Measurements from ENCODE around the gene RTL1. TPM values are rescaled to one million over a fixed set of nuclear protein-coding genes. Genes with fewer than 3 reads are reported as not detected.

Gene RTL1
- total RNA-seq, 2 experiments from 2014 or later: not detected

GRCh38 chr14:100894416-100894815 is 9.1 kb downstream of the RTL1 start:
- Mint-ChIP-seq H3K36me3 (no peaks in the 10 kb centered on the region), H3K4me1 (ENCODE audit: low read depth) (no peaks in the 10 kb centered on the region), H3K27me3 (peaks cover 24% of the 10 kb centered on the region), H3K4me3 (no peak overlapping the region), H3K27ac (no peak overlapping the region), H3K9me3 (no peaks in the 10 kb centered on the region)
- intact Hi-C loops (cut with micrococcal nuclease): no loop called here
- no peak for DNase-seq
- ChIA-PET CTCF (no interaction called here), POLR2A (no interaction called here)

GRCh38 chr14:100893760-100894159 is 9.8 kb downstream of the RTL1 start:
- intact Hi-C loops (cut with micrococcal nuclease): no loop called here
- DNase-seq: no peak
- Mint-ChIP-seq H3K4me3 (no peak overlapping the region), H3K9me3 (no peaks in the 10 kb centered on the region), H3K4me1 (ENCODE audit: low read depth) (no peaks in the 10 kb centered on the region), H3K36me3 (no peaks in the 10 kb centered on the region), H3K27ac (no peak overlapping the region), H3K27me3 (peaks cover 18% of the 10 kb centered on the region)
- ChIA-PET CTCF (no interaction called here), POLR2A (no interaction called here)

GRCh38 chr14:100893228-100893601 is 10.3 kb downstream of the RTL1 start:
- CTCF ChIA-PET: no interaction called here
- no peak for DNase-seq
- no peak overlapping the region for H3K27ac Mint-ChIP-seq
- no peaks in the 10 kb centered on the region for H3K36me3 Mint-ChIP-seq
- no peaks in the 10 kb centered on the region for H3K4me1 Mint-ChIP-seq (ENCODE audit: low read depth)
- intact Hi-C loops (cut with micrococcal nuclease): no loop called here
- peaks cover 18% of the 10 kb centered on the region for H3K27me3 Mint-ChIP-seq
- POLR2A ChIA-PET: no interaction called here
- no peak overlapping the region for H3K4me3 Mint-ChIP-seq
- H3K9me3 Mint-ChIP-seq: no peaks in the 10 kb centered on the region

GRCh38 chr14:100892496-100893227 is 10.9 kb downstream of the RTL1 start:
- no peaks in the 10 kb centered on the region for H3K9me3 Mint-ChIP-seq
- H3K4me1 Mint-ChIP-seq (ENCODE audit: low read depth): no peaks in the 10 kb centered on the region
- no peak overlapping the region for H3K27ac Mint-ChIP-seq
- ChIA-PET CTCF (no interaction called here), POLR2A (no interaction called here)
- DNase-seq: no peak
- H3K36me3 Mint-ChIP-seq: no peaks in the 10 kb centered on the region
- peaks cover 22% of the 10 kb centered on the region for H3K27me3 Mint-ChIP-seq
- intact Hi-C loops (cut with micrococcal nuclease): no loop called here
- no peak overlapping the region for H3K4me3 Mint-ChIP-seq

GRCh38 chr14:100891501-100892445 is 11.7 kb downstream of the RTL1 start:
- DNase-seq: no peak
- Mint-ChIP-seq H3K27me3 (peaks cover 18% of the 10 kb centered on the region), H3K9me3 (no peaks in the 10 kb centered on the region), H3K4me3 (no peak overlapping the region), H3K4me1 (ENCODE audit: low read depth) (no peaks in the 10 kb centered on the region), H3K27ac (no peak overlapping the region), H3K36me3 (no peaks in the 10 kb centered on the region)
- intact Hi-C loops (cut with micrococcal nuclease): no loop called here
- ChIA-PET CTCF (interaction anchor here (1.0 kb wide), 1 partner anchor 9 kb away, joined by 3 read pairs; no protein-coding TSS in a partner anchor), POLR2A (no interaction called here)

GRCh38 chr14:100891051-100891450 is 12.5 kb downstream of the RTL1 start:
- CTCF ChIA-PET: interaction anchor here (1.0 kb wide), 1 partner anchor 10 kb away, joined by 3 read pairs; no protein-coding TSS in a partner anchor
- Mint-ChIP-seq H3K9me3 (no peaks in the 10 kb centered on the region), H3K4me1 (ENCODE audit: low read depth) (no peaks in the 10 kb centered on the region), H3K27me3 (peaks cover 14% of the 10 kb centered on the region), H3K36me3 (no peaks in the 10 kb centered on the region), H3K27ac (no peak overlapping the region), H3K4me3 (no peak overlapping the region)
- POLR2A ChIA-PET: no interaction called here
- intact Hi-C loops (cut with micrococcal nuclease): no loop called here
- no peak for DNase-seq

GRCh38 chr14:100890061-100890850 is 13.3 kb downstream of the RTL1 start:
- Mint-ChIP-seq H3K27ac (no peak overlapping the region), H3K27me3 (peaks cover 12% of the 10 kb centered on the region), H3K36me3 (no peaks in the 10 kb centered on the region), H3K9me3 (no peaks in the 10 kb centered on the region), H3K4me1 (ENCODE audit: low read depth) (no peaks in the 10 kb centered on the region), H3K4me3 (no peak overlapping the region)
- ChIA-PET POLR2A (no interaction called here), CTCF (interaction anchor here (1.0 kb wide), 1 partner anchor 11 kb away, joined by 3 read pairs; no protein-coding TSS in a partner anchor)
- DNase-seq: no peak
- intact Hi-C loops (cut with micrococcal nuclease): no loop called here

- Mint-ChIP-seq H3K4me3 (no peak overlapping the region), H3K36me3 (no peaks in the 10 kb centered on the region), H3K4me1 (ENCODE audit: low read depth) (no peaks in the 10 kb centered on the region), H3K9me3 (no peaks in the 10 kb centered on the region), H3K27ac (no peak overlapping the region), H3K27me3 (peaks cover 10% of the 10 kb centered on the region)
- POLR2A ChIA-PET: no interaction called here
- intact Hi-C loops (cut with micrococcal nuclease): no loop called here
- CTCF ChIA-PET: no interaction called here
- no peak for DNase-seq
Measured at GRCh38 chr14:100889641-100890040, 13.9 kb downstream of the RTL1 start.

- POLR2A ChIA-PET: no interaction called here
- no peak overlapping the region for H3K4me3 Mint-ChIP-seq
- no peaks in the 10 kb centered on the region for H3K9me3 Mint-ChIP-seq
- intact Hi-C loops (cut with micrococcal nuclease): no loop called here
- CTCF ChIA-PET: no interaction called here
- H3K27ac Mint-ChIP-seq: no peak overlapping the region
- peaks cover 11% of the 10 kb centered on the region for H3K27me3 Mint-ChIP-seq
- no peak for DNase-seq
- no peaks in the 10 kb centered on the region for H3K36me3 Mint-ChIP-seq
- H3K4me1 Mint-ChIP-seq (ENCODE audit: low read depth): no peaks in the 10 kb centered on the region
Measured at GRCh38 chr14:100888789-100889315, 14.7 kb downstream of the RTL1 start.

GRCh38 chr14:100887728-100888335 is 15.7 kb downstream of the RTL1 start:
- Mint-ChIP-seq H3K27me3 (peaks cover 6% of the 10 kb centered on the region), H3K36me3 (no peaks in the 10 kb centered on the region), H3K9me3 (no peaks in the 10 kb centered on the region), H3K4me3 (no peak overlapping the region), H3K4me1 (ENCODE audit: low read depth) (no peaks in the 10 kb centered on the region), H3K27ac (no peak overlapping the region)
- intact Hi-C loops (cut with micrococcal nuclease): no loop called here
- no peak for DNase-seq
- POLR2A ChIA-PET: no interaction called here
- CTCF ChIA-PET: no interaction called here

GRCh38 chr14:100885617-100886016 is 17.9 kb downstream of the RTL1 start:
- peaks cover 6% of the 10 kb centered on the region for H3K27me3 Mint-ChIP-seq

GRCh38 chr14:100885196-100885595 is 18.3 kb downstream of the RTL1 start:
- Mint-ChIP-seq H3K36me3 (no peaks in the 10 kb centered on the region), H3K9me3 (no peaks in the 10 kb centered on the region), H3K4me3 (no peak overlapping the region), H3K27ac (no peak overlapping the region), H3K27me3 (peaks cover 8% of the 10 kb centered on the region), H3K4me1 (ENCODE audit: low read depth) (no peaks in the 10 kb centered on the region)
- intact Hi-C loops (cut with micrococcal nuclease): no loop called here
- no peak for DNase-seq
- POLR2A ChIA-PET: no interaction called here
- CTCF ChIA-PET: no interaction called here

More at GRCh38 chr14:100885617-100886016, 17.9 kb downstream of the RTL1 start:
- no peak overlapping the region for H3K4me3 Mint-ChIP-seq
- intact Hi-C loops (cut with micrococcal nuclease): no loop called here
- no peak for DNase-seq
- ChIA-PET CTCF (no interaction called here), POLR2A (no interaction called here)
- no peak overlapping the region for H3K27ac Mint-ChIP-seq
- H3K4me1 Mint-ChIP-seq (ENCODE audit: low read depth): no peaks in the 10 kb centered on the region
- no peaks in the 10 kb centered on the region for H3K9me3 Mint-ChIP-seq
- no peaks in the 10 kb centered on the region for H3K36me3 Mint-ChIP-seq
